HG03039 (cell line): ENCODE results near the gene SNX9.

Experiments
- ATAC-seq: cut with Tn5 transposase; IDR thresholded peaks from one replicate; pipeline ENCODE4 v1.9.1; 2021; ENCODE audit warnings: mild to moderate bottlenecking, moderate library complexity; ENCODE audit not compliant: unreplicated experiment

The SNX9 gene

DNA sequence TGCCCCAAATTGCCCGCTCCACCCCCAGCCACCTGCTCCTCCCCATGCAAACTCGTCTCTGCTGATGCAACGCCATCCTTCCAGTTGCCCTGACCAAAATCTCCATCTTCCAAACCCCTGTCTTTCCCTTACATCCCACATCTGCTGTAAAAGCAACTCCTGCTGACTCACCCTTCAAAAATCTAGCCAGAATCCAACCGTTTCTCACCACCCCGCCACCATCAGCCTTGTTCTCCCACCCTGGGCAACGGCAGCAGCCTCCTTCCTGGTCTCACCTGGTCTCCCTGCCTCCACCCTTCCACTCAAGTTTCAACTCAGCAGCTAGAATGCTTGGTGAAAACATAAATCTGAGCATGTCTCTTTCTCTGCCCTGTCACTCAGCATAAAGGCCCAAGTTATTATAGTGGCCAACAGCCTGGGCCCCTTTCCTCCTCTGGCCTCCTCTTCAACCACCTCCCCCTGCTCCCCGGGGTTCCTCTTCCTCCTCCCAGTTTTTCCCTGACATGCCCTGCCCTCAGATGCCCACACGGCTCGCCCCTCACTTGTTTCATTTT lies 151.4 kb downstream of the SNX9 start:
- no peak for ATAC-seq

DNA sequence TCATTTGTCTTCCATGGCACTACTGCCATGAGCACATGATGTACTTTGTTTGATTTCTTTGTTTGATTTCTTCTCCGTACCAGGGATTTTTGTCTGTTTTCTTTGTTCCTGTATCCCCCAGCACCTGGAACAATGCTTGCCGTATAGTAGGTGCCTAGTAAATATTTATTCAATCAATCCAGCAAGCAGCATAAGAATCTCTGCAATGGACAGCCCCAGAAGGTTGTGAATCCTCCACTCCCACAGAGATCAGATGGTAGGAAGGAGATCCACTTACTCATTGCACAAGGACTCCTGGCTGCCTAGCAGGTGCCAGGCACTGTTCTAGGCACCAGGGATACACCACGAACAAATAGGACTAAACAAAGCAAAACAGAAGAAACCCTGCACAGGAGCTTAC lies 151.9 kb downstream of the SNX9 start:
- no peak for ATAC-seq

DNA sequence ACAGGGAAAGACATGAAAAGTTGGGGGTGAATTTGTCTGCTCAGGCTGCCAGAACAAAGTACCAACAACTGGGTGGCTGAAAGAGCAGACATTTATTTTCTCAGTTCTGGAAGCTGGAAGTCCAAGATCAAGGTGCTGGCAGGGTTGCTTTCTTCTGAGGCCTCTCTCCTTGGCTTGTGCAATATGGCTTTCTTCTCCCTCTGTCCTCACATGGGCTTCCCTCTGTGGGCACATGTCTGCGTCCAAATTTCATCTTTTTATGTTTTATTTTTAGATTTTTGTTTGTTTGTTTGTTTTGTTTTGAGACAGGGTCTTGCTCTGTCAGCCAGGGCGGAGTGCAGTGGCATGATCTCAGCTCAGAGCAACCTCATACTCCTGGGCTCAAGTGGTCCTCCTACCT lies 152.4 kb downstream of the SNX9 start:
- no peak for ATAC-seq

DNA sequence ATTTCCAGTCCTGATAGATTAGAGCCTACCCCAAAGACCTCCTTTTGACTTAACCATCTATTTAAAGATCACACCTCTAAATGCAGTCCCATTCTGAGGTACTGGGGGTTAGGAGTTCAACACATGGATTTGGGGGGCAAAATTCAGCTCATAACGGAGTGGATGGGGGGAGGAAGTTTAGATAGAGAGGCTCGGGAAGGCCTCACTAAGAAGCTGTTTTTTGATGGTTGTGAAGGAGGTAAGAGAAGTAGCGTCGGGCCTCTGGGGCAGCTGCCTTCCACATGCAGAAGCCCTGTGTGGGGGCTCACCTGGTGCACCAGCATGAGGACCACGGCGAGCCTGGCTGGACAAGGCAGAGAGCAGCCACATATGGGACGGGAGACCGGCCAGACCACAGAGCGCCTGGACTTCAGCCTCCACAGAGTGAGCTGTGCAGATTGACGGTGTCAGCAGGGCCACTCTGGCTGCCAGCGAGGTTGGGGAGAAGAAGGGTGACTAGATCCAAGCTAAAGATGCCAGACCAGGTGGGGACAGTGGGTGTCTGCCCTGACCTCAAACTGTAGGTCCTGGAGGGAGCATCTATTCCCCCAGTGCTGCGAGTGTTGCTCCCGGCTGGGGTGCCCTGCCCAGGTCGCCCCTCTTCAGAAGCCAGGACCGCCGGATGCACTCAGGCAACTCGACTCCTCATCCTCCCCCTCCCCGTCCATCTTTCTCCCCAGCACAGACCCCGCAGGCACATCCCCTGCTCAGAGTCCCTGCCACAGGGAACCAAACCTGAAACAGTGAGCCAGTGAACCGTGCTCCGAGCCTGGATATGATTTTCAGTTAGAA lies 153.5 kb downstream of the SNX9 start:
- ATAC-seq: no peak

DNA sequence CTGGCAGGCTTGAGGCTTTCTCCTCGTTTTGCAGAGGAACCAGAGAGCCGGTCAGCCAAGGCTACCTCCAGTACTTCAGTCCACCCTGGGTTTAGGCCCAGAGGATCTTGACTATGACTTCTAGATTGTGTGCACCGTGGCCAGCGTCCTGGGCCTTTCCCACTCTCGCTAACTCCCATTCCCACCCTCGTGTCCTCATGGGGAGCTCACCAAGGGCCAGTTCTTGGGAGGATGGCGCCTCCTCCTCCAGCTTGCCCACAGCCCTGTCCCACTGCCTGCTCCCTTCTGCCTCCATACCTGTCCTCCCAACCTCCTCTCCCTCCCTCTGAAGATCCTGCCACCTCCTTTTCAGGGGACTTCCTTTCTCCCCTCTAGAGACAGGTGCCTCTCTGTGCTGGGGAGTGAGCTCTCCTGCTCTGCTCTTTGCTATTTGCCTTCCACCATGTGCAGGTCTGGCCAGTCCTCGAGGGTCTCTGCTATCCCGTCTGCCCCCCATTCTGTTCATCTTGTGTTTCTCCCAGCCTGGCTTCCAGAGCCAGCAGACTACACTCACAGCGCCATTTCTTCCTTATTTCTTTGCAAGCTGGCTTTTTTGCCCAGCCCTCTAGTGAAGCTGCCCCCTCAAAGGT lies 154.2 kb downstream of the SNX9 start:
- ATAC-seq: no peak

DNA sequence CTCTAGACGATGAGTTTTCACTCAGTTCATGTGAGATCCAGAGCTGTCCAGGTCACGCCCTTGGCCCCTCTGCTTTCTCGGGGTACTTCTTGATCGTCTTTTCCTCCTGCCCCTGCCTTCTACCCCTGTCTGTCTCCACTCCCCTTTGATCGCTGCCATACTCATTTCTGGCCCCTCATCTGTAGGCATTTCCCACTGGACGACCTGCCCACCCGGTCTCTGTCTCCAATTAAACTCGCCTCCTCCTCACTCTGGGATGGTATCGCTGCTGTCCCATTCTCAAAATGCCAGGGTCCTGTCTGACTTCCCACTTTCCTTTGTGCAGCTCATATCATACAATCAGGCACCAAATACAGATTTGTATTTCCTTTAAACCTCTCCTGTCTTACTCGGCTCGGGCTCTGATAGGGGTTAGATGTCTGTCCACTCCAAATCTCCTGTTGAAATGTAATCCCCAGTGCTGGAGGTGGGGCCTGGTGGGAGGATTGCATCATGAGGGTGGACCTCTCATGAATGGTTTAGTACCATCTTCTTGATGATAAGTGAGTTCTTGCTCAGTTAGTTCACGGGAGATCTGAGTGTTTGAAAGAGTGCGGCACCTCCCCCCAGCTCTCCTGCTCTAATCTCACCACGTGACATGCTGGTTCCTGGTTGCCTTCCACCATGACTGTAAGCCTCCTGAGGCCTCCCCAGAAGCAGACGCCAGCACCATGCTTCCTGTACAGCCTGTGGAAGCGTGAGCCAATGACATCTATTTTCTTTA lies 155.2 kb downstream of the SNX9 start:
- ATAC-seq: no peak

DNA sequence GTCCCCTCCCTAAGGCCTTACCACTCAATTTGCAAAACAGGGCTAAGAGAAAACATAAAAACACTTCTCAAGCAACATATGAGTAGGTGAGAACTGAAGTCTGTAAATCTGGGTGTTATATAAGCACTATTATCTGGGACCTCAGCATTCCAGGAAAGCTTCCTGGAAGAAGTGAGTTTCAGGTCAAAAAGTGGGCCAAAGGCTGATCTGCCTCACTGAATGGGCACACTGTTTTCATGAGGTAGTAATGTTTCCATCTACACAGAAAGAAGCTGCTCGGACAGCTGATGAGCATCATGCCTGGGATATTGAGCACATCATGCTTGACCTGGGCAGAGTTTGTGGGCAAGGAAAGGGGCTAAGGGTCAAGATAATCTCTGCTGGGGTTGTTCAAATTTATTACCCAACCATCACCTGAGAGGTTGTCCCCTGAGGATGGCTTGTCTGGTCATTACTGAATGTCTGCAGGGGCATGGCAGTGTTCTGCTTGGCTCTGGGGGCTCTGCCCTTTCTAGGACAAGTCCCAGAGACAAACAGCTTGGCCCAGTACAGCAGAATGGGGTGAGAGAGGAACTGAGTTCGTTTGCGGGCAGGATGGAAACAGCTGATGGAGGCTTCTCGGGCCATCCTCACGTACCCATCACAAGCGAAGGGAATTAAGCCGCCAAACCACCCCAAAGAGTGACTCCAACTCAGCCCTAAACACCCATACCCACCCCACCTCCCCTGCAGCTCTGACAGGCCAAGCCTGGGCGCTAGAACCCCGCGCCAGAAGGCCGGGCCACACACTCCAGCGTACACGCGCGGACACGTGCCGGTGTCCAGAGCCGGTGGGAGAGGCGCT lies 157.5 kb downstream of the SNX9 start:
- ATAC-seq: no peak

DNA sequence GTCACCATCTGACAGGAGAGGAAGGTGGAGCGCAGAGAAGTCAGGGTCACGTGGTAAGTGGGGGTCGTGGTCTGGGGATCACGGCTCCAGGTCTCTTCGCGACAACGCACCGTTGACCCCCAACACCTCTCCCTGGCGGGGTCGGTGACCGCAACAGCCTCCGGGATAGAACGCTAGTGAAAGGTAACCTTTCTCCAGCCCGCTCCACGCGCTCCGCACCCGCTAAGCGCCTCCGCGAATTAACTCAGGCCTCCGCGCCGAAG lies 158.0 kb downstream of the SNX9 start:
- ATAC-seq: no peak

DNA sequence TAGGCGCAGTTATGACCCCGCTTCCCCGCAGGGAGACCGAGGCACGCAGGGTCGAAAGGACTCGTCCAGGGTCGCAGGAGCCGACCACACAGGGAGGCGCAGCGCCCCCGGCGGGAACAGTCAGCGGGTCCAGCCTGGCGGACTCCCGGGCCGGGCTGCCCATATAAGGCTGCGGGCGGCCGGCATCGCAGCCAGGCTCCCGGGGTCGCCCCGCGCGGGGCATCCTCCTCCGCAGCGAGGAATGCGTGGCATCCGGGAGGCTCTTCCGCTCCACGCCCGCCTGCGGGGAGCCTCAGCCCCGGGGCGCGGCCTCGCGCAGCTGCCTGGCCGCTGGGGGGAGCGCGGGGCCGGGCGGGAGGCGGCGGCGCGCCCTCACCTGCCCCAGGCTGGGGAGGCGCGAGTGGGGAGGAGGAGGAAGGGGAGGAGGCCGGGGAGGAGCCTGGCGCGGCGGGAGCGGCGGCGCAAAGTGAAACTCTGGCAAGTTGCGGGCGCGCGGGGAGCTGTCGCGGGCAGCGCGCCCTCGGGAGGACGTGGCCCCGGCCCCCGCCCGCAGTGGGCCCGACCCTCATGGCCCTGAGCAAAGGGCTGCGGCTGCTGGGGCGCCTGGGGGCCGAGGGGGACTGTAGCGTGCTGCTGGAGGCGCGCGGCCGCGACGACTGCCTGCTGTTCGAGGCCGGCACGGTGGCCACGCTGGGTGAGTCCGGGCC lies 158.5 kb downstream of the SNX9 start, which contains the start of gene SYNJ2:
TSS of gene SYNJ2 (plus strand) at position 469 of the 707 bp plus-strand sequence. CDS start at position 568, 99 bp downstream.
- ATAC-seq: peak; percentile 76

DNA sequence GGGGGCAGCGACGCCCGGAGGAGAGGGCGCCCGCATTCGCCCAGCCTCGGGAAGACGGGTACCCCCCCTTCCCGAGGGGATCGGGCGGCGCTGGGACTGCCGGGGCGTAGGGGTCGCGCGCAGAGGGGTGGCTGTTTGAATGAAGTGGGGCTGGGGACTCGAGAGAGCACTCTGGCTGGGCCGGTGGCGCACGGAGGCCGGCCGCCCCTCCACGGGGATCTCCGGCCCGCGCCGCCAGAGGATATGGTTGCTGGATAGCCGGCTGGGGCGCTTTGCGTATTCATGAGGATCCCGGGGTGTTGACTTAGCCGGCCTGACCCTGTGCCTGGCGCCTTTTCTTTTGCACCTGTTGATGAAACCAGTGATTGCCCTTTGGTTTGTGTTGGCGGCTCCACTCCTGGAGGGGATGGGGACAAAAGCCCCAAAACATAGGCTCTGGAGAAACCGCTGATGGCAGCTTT lies 159.1 kb downstream of the SNX9 start:
- ATAC-seq: no peak

DNA sequence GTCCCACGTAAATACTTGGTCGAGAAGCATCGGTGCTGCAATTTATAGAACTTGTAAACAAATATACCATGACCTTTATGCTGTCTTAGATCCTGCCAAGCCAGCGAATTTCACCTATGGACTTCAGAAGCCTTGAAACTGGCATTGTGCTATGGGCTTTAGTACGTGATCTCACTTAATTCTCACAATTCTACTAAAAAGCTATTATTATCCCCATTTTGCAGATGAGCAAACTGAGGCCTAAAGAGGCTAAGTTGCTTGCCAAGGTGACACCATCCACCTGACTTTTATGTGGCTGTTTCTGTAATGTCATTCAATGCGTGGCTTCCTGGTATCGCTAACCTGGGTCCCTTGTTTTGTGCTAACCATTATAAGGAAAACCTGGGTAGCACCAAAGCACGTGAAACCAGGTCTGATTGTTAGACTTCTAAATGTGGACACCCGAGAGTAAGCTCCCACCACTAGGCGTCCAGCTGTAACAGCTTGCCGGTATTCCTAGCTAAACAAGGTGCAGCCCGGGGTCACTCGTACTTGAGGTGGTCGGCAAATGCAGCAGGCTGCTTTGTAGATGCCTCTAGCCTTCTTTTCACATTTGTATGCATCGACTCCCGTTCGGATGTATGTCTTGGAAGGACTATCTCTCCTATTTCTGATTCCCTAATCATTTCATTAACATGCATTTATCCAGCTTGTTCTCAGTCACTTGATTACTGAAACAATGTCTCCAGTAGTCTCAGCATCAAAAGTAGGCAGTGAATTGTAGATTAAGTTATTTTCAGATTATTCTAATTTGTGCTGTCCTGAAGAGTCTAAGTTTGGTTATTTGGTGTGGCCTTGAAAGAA lies 159.7 kb downstream of the SNX9 start:
- no peak for ATAC-seq

DNA sequence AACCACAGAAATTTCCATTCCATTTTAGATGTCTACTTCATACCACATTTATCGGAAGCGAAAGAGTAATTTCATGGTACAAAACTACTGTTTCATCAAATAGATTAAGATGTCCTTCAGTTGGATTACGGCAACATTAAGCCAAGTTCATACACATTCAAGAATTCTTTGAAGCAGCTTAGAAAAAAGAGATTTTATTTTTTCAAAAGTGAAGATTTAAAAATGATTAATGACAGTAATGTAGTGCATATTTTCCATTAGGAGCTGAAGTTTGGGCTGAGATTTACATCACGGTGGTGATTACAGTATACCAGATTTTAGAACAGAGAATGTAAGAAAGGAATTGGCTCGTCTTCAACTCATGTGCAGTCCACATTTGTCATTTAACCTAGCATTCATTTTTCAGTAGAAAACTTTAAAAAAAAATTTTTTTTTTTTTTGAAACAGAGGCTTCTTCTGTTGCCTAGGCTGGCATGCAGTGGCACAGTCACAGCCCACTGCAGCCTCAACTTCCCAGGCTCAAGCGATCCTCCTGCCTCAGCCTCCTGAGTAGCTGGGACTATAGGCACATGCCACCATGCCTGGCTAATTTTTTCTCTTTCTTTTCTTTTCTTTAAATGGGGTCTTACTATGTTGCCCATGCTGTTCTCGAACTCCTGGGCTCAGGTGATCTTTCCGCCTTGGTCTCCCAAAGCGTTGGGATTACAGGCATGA lies 160.5 kb downstream of the SNX9 start:
- ATAC-seq: no peak

DNA sequence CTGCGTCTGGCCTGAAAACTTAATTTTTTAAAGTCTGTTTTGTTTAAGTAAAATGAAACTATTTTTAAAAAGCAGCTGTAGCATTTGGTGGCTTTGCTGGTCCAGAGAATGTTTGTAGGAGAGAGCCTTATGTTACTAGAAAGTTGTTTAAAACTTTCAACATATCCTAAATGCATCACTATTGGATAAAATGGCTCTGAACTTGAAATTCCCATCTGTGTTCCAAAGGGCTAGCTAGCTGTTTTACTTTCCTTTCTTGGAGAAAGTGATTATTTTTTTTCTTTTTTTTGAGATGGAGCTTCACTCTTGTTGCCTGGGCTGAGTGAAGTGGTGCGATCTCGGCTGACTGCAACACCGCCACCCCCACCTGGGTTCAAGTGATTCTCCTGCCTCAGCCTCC lies 161.1 kb downstream of the SNX9 start:
- no peak for ATAC-seq

DNA sequence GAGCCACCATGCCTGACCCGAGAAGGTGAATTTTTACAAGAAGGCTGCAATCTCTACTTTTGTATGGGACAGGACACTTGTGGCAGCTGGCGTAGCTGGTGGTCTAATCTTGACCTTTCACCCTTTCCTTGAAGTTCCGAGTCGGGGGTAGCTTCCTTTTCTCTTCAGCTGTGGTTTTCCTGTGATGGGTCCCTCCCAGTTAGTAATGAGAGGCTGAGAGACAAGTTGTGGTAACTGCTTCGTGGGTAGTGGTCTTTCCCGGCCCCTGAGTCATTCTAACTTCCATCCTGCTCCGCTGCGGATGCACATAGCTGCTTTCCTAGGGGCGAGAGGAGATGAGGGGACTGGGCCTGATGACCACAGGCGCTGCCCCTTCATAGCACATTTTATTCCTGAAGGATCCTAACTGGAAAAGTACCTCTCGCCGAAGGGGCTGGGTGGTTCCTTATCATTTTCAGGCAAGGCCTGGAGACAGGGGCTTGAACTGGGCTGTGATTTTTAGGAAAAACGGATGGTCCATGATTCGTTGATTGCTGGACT lies 161.7 kb downstream of the SNX9 start:
- no peak for ATAC-seq

DNA sequence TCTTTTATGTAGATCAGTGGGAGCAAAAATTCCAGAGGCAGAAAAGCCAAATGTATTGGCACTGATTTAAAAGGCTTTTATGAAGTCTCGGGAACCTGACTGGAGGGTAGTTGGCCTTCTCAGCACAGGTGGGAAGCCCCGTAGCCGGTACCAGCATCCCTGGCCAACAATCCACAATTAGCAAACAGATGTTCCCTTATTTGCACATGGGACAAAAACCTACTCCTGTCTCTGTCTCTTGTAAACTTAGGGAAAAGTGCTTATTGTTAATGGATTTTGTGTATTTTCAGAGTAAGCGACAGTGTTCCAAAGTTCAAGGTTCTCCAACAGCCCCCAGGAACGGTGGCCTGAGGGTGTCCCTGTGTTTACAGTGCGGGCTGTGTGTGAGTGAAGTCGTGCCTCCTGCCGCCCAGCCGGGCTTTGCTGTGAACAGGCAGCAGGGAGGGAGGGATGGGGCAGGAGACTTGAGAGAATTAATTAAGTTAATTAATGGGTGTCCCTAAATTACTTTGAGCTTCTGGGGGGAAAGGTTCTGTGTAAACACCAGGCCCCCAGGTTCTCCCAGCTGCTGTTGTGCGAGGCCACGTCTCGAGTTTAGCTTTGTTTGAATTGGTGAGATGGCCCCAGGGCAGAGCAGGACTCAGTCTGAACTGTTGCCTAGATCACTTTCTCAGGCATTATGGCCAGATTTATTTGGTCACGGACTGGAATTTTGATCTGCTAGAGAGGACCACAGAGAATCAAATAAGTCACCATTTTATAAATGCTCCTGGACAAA lies 162.5 kb downstream of the SNX9 start:
- no peak for ATAC-seq

DNA sequence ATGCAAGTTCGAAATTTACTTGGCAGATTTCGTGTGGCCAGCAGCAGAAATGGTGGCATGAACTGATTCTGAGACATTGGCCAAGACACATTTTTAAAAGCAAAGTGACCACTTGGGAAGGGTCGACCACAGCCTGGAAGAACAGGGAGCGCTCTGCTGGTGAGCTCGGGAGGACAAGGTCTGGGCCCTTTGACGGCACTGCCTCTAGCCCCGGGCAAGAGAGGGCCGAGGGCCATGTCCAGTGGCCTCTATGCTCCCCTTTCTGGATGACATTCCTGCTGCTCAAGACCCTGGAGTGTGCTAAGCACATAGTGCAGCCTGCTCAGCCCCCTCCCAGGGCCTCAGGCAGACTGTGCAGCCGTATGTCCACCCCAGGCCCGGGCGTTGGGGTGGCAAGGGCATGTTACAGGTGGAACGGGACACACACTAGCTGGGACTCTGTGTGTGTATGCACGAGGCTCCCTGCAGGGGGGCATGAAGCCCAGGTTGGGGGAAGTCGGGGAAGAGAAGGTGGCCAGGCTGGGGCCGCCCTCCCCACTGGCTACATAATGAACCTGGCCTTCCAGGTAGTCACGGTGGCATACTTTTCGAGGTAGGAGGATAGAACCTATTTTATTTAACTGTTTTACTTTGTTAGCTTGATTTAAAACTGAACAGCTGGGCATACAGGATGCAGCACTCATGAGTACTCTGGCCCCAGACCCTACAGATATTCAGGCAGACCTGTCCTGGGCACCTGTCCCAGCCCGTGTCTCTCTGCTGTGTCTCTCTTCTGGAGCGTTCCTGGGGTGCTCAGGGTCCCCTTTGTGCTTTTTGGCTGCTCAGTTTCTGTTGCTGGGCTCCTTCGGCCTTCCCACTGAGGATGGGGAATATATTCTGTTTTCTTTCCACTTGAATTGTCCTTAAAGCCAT lies 165.0 kb downstream of the SNX9 start:
- ATAC-seq: no peak

DNA sequence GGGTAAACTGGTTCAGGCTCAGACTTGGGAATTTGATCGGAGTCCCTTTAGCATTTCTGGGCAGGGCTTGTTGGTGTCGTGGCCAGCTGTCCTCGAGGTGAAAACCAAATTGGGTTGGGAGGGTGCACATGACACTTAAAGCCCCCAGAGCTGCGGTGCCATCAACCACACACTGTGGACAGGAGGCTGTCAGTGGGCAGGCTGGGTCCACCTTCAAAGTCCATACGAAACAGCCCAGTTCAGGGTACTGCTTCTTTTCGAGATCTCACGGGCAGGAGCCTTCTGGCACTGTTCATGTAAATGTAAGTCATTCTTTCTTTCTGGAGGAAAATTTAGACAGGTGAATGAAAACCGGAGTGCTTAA lies 165.6 kb downstream of the SNX9 start:
- no peak for ATAC-seq
